ENCODE measurements around the gene ABHD14A.

DNA sequence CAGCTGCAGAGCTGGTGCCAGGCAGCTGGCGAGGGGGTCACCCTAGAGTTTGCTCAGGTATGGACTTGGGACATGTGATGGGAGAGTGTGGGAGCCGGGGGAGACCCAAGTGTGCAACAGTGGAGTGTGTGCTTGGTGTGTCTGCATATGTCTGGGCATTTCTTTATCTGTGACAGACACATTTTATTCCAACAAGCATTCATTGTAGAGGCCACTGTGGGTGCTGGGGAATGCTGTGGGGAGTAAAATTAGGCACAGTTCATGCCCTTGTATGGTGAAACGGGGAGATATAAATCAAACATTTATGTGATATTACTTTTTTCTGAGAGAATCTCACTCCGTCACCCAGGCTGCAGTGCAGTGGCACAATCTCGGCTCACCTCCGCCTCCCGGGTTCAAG, 12.7 kb downstream of the ABHD14A start:
- TF ChIP-seq, protein P1, sequence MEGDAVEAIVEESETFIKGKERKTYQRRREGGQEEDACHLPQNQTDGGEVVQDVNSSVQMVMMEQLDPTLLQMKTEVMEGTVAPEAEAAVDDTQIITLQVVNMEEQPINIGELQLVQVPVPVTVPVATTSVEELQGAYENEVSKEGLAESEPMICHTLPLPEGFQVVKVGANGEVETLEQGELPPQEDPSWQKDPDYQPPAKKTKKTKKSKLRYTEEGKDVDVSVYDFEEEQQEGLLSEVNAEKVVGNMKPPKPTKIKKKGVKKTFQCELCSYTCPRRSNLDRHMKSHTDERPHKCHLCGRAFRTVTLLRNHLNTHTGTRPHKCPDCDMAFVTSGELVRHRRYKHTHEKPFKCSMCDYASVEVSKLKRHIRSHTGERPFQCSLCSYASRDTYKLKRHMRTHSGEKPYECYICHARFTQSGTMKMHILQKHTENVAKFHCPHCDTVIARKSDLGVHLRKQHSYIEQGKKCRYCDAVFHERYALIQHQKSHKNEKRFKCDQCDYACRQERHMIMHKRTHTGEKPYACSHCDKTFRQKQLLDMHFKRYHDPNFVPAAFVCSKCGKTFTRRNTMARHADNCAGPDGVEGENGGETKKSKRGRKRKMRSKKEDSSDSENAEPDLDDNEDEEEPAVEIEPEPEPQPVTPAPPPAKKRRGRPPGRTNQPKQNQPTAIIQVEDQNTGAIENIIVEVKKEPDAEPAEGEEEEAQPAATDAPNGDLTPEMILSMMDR (IDR thresholded peaks at IDR 0.05) = no peak
- TF ChIP-seq POLR2A (IDR thresholded peaks at IDR 0.05) = no peak

Data from ovary (tissue), 3 donors.